IMR-90 (cell line): ENCODE data around the gene MRC1. TPM values are rescaled to one million over a fixed set of nuclear protein-coding genes. Genes with fewer than 3 reads are reported as not detected.

Source experiments
- ATAC-seq: fragments of 200-7000 bp; cut with Tn5 transposase; 2 replicates; pipeline ENCODE4 v1.9.1; 2020; ENCODE audit warnings: low read depth, mild to moderate bottlenecking, moderate library complexity
- BruUV-seq: library from RNA; stranded (reverse); fragments of 400-500 nt; replicated peaks from 2 replicates; lab custom pipeline; 2021; lab: Mats Ljungman, UMichigan
- CTCF ChIA-PET: fragments of 300-600 bp; formaldehyde crosslinking; extraction: SDS; loops from one replicate; lab custom pipeline; 2021; ENCODE audit warnings: antibody characterized with exemption; lab: Yijun Ruan, JAX
- POLR2A ChIA-PET: fragments of 300-600 bp; sonication (Branson Sonifier 250); formaldehyde crosslinking; loops from one replicate; lab custom pipeline; 2022; ENCODE audit warnings: antibody characterized with exemption; ENCODE audit not compliant: unreplicated experiment; lab: Charles Lee
- DNase-seq: peaks from one replicate; pipeline ENCODE4 v3.0.0; 2013
- H2AFZ ChIP-seq: replicated peaks from 2 replicates; pipeline ENCODE3; 2013; ENCODE audit warnings: low read length, mild to moderate bottlenecking; ENCODE audit not compliant: poor library complexity
- H2AK5ac ChIP-seq: 2 replicates; pipeline ENCODE4 v1.6.1; 2013; ENCODE audit warnings: low read depth, low read length, inconsistent platforms
- H2AK9ac ChIP-seq: replicated peaks from 2 replicates; pipeline ENCODE3; 2013; ENCODE audit warnings: mild to moderate bottlenecking, low read depth, low read length, moderate library complexity; ENCODE audit not compliant: poor library complexity
- H2BK120ac ChIP-seq: 2 replicates; pipeline ENCODE4 v1.6.1; 2013; ENCODE audit warnings: low read depth, low read length, inconsistent platforms
- H2BK15ac ChIP-seq: 3 replicates; pipeline ENCODE4 v1.6.1; 2013; ENCODE audit warnings: low read depth, low read length, inconsistent platforms
- H2BK20ac ChIP-seq: 2 replicates; pipeline ENCODE4 v1.6.1; 2013; ENCODE audit warnings: low read depth, mild to moderate bottlenecking, inconsistent platforms, low read length, moderate library complexity
- H2BK5ac ChIP-seq: 2 replicates; pipeline ENCODE4 v1.6.1; 2013; ENCODE audit warnings: mild to moderate bottlenecking, low read depth, low read length, inconsistent platforms; ENCODE audit not compliant: poor library complexity, severe bottlenecking
- H3K14ac ChIP-seq: replicated peaks from 2 replicates; pipeline ENCODE4 v1.6.1; 2013; ENCODE audit warnings: low read depth, low read length, inconsistent platforms
- H3K18ac ChIP-seq: 2 replicates; pipeline ENCODE4 v1.6.1; 2013; ENCODE audit warnings: low read depth, low read length, control low read depth
- H3K23ac ChIP-seq: 2 replicates; pipeline ENCODE4 v1.6.1; 2013; ENCODE audit warnings: low read depth, low read length, inconsistent platforms
- H3K27ac ChIP-seq: 2 replicates; pipeline ENCODE4 v1.5.1; 2013; ENCODE audit warnings: mild to moderate bottlenecking, control low read depth, low read length; ENCODE audit not compliant: insufficient read depth
- H3K27me3 ChIP-seq: 2 replicates; pipeline ENCODE4 v1.6.1; 2013; ENCODE audit warnings: low read length; ENCODE audit not compliant: control insufficient read depth, insufficient read depth
- H3K36me3 ChIP-seq: 2 replicates; pipeline ENCODE4 v1.6.1; 2013; ENCODE audit warnings: low read length, mixed read lengths; ENCODE audit not compliant: control insufficient read depth, insufficient read depth
- H3K4ac ChIP-seq: 2 replicates; pipeline ENCODE4 v1.6.1; 2013; ENCODE audit warnings: low read depth, low read length, inconsistent platforms
- H3K4me1 ChIP-seq: 2 replicates; pipeline ENCODE4 v1.6.1; 2013; ENCODE audit warnings: low read length, mixed read lengths; ENCODE audit not compliant: control insufficient read depth, insufficient read depth
- H3K4me2 ChIP-seq: 2 replicates; pipeline ENCODE4 v1.6.1; 2013; ENCODE audit warnings: low read depth, mild to moderate bottlenecking, control low read depth, low read length, moderate library complexity
- H3K4me3 ChIP-seq: 2 replicates; pipeline ENCODE4 v1.5.1; 2013; ENCODE audit warnings: low read depth, mild to moderate bottlenecking, control low read depth, low read length, moderate library complexity; ENCODE audit not compliant: insufficient read depth
- H3K56ac ChIP-seq: 2 replicates; pipeline ENCODE4 v1.6.1; 2013; ENCODE audit warnings: low read length, inconsistent platforms; ENCODE audit not compliant: insufficient read depth; ENCODE audit errors: extremely low read depth
- H3K79me1 ChIP-seq, 2 experiments: 2 replicates each; pipeline ENCODE4 v1.6.1; 2013; ENCODE audit warnings: low read length in 2 of 2, inconsistent platforms in 1 of 2, low read depth in 1 of 2
- H3K9ac ChIP-seq: 2 replicates; pipeline ENCODE4 v1.6.1; 2013; ENCODE audit warnings: low read depth, low read length, control low read depth
- H3K9me1 ChIP-seq: 2 replicates; pipeline ENCODE4 v1.6.1; 2013; ENCODE audit warnings: low read length, inconsistent platforms; ENCODE audit not compliant: insufficient read depth
- H3K9me3 ChIP-seq: 2 replicates; pipeline ENCODE4 v1.6.1; 2013; ENCODE audit warnings: low read length; ENCODE audit not compliant: control insufficient read depth, insufficient read depth
- H4K20me1 ChIP-seq: 2 replicates; pipeline ENCODE4 v1.6.1; 2013; ENCODE audit warnings: low read length, inconsistent platforms; ENCODE audit not compliant: insufficient read depth
- H4K5ac ChIP-seq: 2 replicates; pipeline ENCODE4 v1.6.1; 2013; ENCODE audit warnings: mild to moderate bottlenecking, low read depth, low read length, control low read depth
- H4K8ac ChIP-seq, 2 experiments: 2 replicates each; pipeline ENCODE4 v1.6.1; 2013; ENCODE audit warnings: low read depth in 2 of 2, low read length in 2 of 2, control low read depth in 1 of 2, inconsistent platforms in 1 of 2
- H4K91ac ChIP-seq: 2 replicates; pipeline ENCODE4 v1.6.1; 2013; ENCODE audit warnings: low read depth, low read length, inconsistent platforms; ENCODE audit not compliant: insufficient read depth
- BHLHE40 ChIP-seq: fragments of 150-350 bp; IDR thresholded peaks from 2 replicates; pipeline ENCODE4 v1.6.1; 2016; ENCODE audit warnings: mild to moderate bottlenecking, low read depth, low read length
- CEBPB ChIP-seq: IDR thresholded peaks from 2 replicates; pipeline ENCODE4 v1.6.1; 2012; ENCODE audit warnings: low read depth, low read length, improper control_type of control experiment
- MAFK ChIP-seq: IDR thresholded peaks from 2 replicates; pipeline ENCODE4 v1.6.1; 2012; ENCODE audit warnings: low read depth, low read length, improper control_type of control experiment
- MXI1 ChIP-seq: IDR thresholded peaks from 2 replicates; pipeline ENCODE4 v1.6.1; 2012; ENCODE audit warnings: low read depth, mild to moderate bottlenecking, low read length, moderate library complexity, borderline replicate concordance
- NFE2L2 ChIP-seq: fragments of 150-350 bp; IDR thresholded peaks from 2 replicates; pipeline ENCODE4 v1.6.1; 2016; ENCODE audit warnings: low read depth, mild to moderate bottlenecking, low read length
- POLR2A ChIP-seq: IDR thresholded peaks from 2 replicates; pipeline ENCODE4 v1.6.1; 2012; ENCODE audit warnings: mild to moderate bottlenecking, low read depth, low read length
- RAD21 ChIP-seq: IDR thresholded peaks from 2 replicates; pipeline ENCODE4 v1.6.1; 2012; ENCODE audit warnings: low read length, improper control_type of control experiment
- RFX5 ChIP-seq: IDR thresholded peaks from 2 replicates; pipeline ENCODE4 v1.8.0; 2012; ENCODE audit warnings: low read depth, mild to moderate bottlenecking, low read length, moderate library complexity
- SMC3 ChIP-seq: fragments of 150-350 bp; IDR thresholded peaks from 2 replicates; pipeline ENCODE4 v1.6.1; 2016; ENCODE audit warnings: low read depth, mild to moderate bottlenecking, antibody characterized with exemption, low read length, moderate library complexity
- WGBS, 2 experiments: methylation state at CpG; one replicate each; pipeline versions ENCODE4 v1.1.5 to v1.1.7; 2013; ENCODE audit warnings: missing lambda C conversion rate in 2 of 2; ENCODE audit not compliant: insufficient read length in 1 of 2; ENCODE audit errors: extremely low coverage in 2 of 2; 5-methylcytosine and 5-hydroxymethylcytosine counted together
- dilution Hi-C: fragments of 300-500 bp; cut with HindIII; formaldehyde crosslinking; loops from one replicate; pipeline ENCODE4 v1.14.3; 2018; ENCODE audit warnings: low sequenced_read_pairs; ENCODE audit not compliant: unreplicated experiment
- in situ Hi-C: fragments of 300-500 bp; cut with MboI; formaldehyde crosslinking; loops from 3 replicates; pipeline ENCODE4 v1.14.3; 2019; ENCODE audit warnings: low sequenced_read_pairs, inconsistent platforms, mixed read lengths
- intact Hi-C: fragments of 100-400 bp; cut with micrococcal nuclease; formaldehyde crosslinking; loops from 2 replicates; pipeline ENCODE4 v1.10.0; 2022
- polyA plus RNA-seq, 3 experiments: library from polyadenylated mRNA; depleted of rRNA; stranded (reverse); fragments of >200 nt; gene quantifications; 2 replicates each; pipeline ENCODE4 v1.2.3, GENCODE V29; 2012; ENCODE audit warnings: low replicate concordance in 1 of 3
- total RNA-seq: library from RNA; depleted of rRNA; stranded (reverse); fragments of >200 nt; gene quantifications from 2 replicates; pipeline ENCODE4 v1.2.3, GENCODE V29; 2012
- TF ChIP-seq, protein P1 (sequence below): conservative IDR thresholded peaks from 2 replicates; pipeline ENCODE4 v1.5.1; 2012; ENCODE audit warnings: mild to moderate bottlenecking, low read depth, low read length, improper control_type of control experiment
- TF ChIP-seq, protein P2 (sequence below): fragments of 150-350 bp; IDR thresholded peaks from 2 replicates; pipeline ENCODE4 v1.6.1; 2016; ENCODE audit warnings: low read depth, mild to moderate bottlenecking, low read length, moderate library complexity, borderline replicate concordance

Gene MRC1
- total and polyA plus RNA-seq, 2 of the 4 experiments (the other 2 are of a cell fraction): not detected

DNA sequence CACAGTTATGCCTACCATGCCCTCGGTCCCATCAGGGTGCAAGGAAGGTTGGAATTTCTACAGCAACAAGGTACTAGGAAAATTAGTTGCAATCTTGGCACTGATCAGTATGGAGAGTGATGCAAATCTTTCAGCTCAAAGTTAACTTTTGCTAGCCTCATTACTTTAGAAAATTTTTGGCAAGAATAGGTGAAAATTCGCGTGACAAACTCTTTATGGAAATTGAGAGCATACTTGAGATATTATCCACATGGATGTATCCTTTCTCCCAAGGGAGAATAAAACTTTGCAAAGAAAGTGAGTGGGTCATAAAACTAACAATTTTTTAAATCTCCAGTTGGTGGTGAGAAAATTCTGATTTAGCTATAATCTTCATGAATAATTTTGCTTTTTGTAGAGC, 71.5 kb downstream of the MRC1 start:
- Histone ChIP-seq H3K14ac (no peak overlapping the region), H2BK20ac (no peak overlapping the region), H2AFZ (no peak overlapping the region), H3K4me3 (no peak overlapping the region), H2BK5ac (no peak overlapping the region), H2BK120ac (no peak overlapping the region), H3K9ac (no peak overlapping the region), H4K20me1 (no peaks in the 10 kb centered on the region), H3K27me3 (peaks cover 6% of the 10 kb centered on the region), H3K56ac (no peak overlapping the region), H4K91ac (no peak overlapping the region), H3K23ac (no peak overlapping the region), H3K9me3 (no peaks in the 10 kb centered on the region), H3K4ac (no peak overlapping the region), H4K8ac (no peak overlapping the region), H3K79me1 (no peaks in the 10 kb centered on the region), H3K9me1 (no peaks in the 10 kb centered on the region), H3K27ac (no peak overlapping the region), H2BK15ac (no peak overlapping the region), H2AK5ac (no peak overlapping the region), H3K18ac (no peak overlapping the region), H4K5ac (no peak overlapping the region), H3K4me1 (no peaks in the 10 kb centered on the region), H3K4me2 (no peak overlapping the region), H3K36me3 (no peaks in the 10 kb centered on the region), H2AK9ac (no peak overlapping the region)
- no CpG with 5 or more reads among the region's 3 CpGs for WGBS, 2 experiments
- no TSS peak for BruUV-seq
- dilution Hi-C loops: no loop called here
- ATAC-seq: no peak
- TF ChIP-seq, protein P1, sequence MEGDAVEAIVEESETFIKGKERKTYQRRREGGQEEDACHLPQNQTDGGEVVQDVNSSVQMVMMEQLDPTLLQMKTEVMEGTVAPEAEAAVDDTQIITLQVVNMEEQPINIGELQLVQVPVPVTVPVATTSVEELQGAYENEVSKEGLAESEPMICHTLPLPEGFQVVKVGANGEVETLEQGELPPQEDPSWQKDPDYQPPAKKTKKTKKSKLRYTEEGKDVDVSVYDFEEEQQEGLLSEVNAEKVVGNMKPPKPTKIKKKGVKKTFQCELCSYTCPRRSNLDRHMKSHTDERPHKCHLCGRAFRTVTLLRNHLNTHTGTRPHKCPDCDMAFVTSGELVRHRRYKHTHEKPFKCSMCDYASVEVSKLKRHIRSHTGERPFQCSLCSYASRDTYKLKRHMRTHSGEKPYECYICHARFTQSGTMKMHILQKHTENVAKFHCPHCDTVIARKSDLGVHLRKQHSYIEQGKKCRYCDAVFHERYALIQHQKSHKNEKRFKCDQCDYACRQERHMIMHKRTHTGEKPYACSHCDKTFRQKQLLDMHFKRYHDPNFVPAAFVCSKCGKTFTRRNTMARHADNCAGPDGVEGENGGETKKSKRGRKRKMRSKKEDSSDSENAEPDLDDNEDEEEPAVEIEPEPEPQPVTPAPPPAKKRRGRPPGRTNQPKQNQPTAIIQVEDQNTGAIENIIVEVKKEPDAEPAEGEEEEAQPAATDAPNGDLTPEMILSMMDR: no peak
- TF ChIP-seq, protein P2, sequence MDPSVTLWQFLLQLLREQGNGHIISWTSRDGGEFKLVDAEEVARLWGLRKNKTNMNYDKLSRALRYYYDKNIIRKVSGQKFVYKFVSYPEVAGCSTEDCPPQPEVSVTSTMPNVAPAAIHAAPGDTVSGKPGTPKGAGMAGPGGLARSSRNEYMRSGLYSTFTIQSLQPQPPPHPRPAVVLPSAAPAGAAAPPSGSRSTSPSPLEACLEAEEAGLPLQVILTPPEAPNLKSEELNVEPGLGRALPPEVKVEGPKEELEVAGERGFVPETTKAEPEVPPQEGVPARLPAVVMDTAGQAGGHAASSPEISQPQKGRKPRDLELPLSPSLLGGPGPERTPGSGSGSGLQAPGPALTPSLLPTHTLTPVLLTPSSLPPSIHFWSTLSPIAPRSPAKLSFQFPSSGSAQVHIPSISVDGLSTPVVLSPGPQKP: no peak
- TF ChIP-seq NFE2L2 (no peak), MAFK (no peak), RFX5 (no peak), RAD21 (no peak), POLR2A (no peak), MXI1 (no peak), BHLHE40 (no peak), CEBPB (no peak), SMC3 (no peak)
- intact Hi-C loops: no loop called here
- POLR2A ChIA-PET: no interaction called here
- in situ Hi-C loops: no loop called here
- no peak for DNase-seq
- CTCF ChIA-PET: no interaction called here
